ENCODE results near the gene CAMK2G. TPM values are rescaled to one million over a fixed set of nuclear protein-coding genes. Genes with fewer than 3 reads are reported as not detected.

Gene CAMK2G
- total RNA-seq, 3 donors from 2014 or later (not counting 1 experiment from before 2014, with no cell fraction given): 53.6 to 73.8 (median 62.3) TPM

GRCh38 chr10:73814896-73815718, 59.2 kb downstream of the CAMK2G start:
- H3K36me3 ChIP-seq (ENCODE audit: control insufficient read depth, insufficient read depth, low read length): peaks cover 36% of the 10 kb centered on the region
- intact Hi-C loops (cut with micrococcal nuclease): loop anchor here (5.0 kb wide), 1 partner anchor 43 kb away; a partner anchor contains a TSS
- H3K27ac ChIP-seq (ENCODE audit: low read length): no peak overlapping the region
- ATAC-seq: no peak
- no peak for TF ChIP-seq CTCF (IDR thresholded peaks at IDR 0.05)
- no peaks in the 10 kb centered on the region for H3K27me3 ChIP-seq (ENCODE audit: control insufficient read depth, insufficient read depth, low read length)
- 90% methylated on average over 20 of the region's 22 CpGs for WGBS (ENCODE audit: insufficient coverage)
- H3K4me3 ChIP-seq (ENCODE audit: low read length): no peak overlapping the region
- H3K4me1 Mint-ChIP-seq: peaks cover 7 to 12% of the 10 kb centered on the region in 2 donors
- H3K4me3 Mint-ChIP-seq: no peak overlapping the region
- H3K27ac Mint-ChIP-seq: no peak overlapping the region
- H3K36me3 Mint-ChIP-seq: no peaks in the 10 kb centered on the region
- no peaks in the 10 kb centered on the region for H3K9me3 Mint-ChIP-seq
- H3K9me3 ChIP-seq (ENCODE audit: control insufficient read depth, insufficient read depth, low read length): no peaks in the 10 kb centered on the region
- no peaks in the 10 kb centered on the region for H3K27me3 Mint-ChIP-seq (ENCODE audit: low read depth in 2 of 2)
- H3K4me1 ChIP-seq (ENCODE audit: control insufficient read depth, insufficient read depth, low read length): peaks cover 12% of the 10 kb centered on the region
- peak in 1 of 2 donors; percentile 45 for DNase-seq

GRCh38 chr10:73814276-73814895, 60.0 kb downstream of the CAMK2G start:
- TF ChIP-seq CTCF (IDR thresholded peaks at IDR 0.05): no peak
- H3K4me1 Mint-ChIP-seq: peaks cover 10 to 13% of the 10 kb centered on the region in 2 donors
- DNase-seq: no peak
- WGBS (ENCODE audit: insufficient coverage): 91% methylated on average over 13 of the region's 13 CpGs
- ATAC-seq: no peak
- intact Hi-C loops (cut with micrococcal nuclease): loop anchor here (5.0 kb wide), 1 partner anchor 42 kb away; a partner anchor contains a TSS
- H3K27me3 Mint-ChIP-seq (ENCODE audit: low read depth in 2 of 2): no peaks in the 10 kb centered on the region
- H3K9me3 Mint-ChIP-seq: no peaks in the 10 kb centered on the region
- H3K9me3 ChIP-seq (ENCODE audit: control insufficient read depth, insufficient read depth, low read length): no peaks in the 10 kb centered on the region
- no peaks in the 10 kb centered on the region for H3K36me3 Mint-ChIP-seq
- H3K27ac ChIP-seq (ENCODE audit: low read length): no peak overlapping the region
- no peak overlapping the region for H3K27ac Mint-ChIP-seq
- H3K4me3 Mint-ChIP-seq: no peak overlapping the region
- no peak overlapping the region for H3K4me3 ChIP-seq (ENCODE audit: low read length)
- H3K36me3 ChIP-seq (ENCODE audit: control insufficient read depth, insufficient read depth, low read length): peaks cover 33% of the 10 kb centered on the region
- H3K4me1 ChIP-seq (ENCODE audit: control insufficient read depth, insufficient read depth, low read length): peaks cover 17% of the 10 kb centered on the region
- no peaks in the 10 kb centered on the region for H3K27me3 ChIP-seq (ENCODE audit: control insufficient read depth, insufficient read depth, low read length)

- TF ChIP-seq CTCF (IDR thresholded peaks at IDR 0.05): no peak
- DNase-seq: no peak
- H3K27ac Mint-ChIP-seq: peak overlapping the region; percentile 73 to 82
- intact Hi-C loops (cut with micrococcal nuclease): loop anchor here (5.0 kb wide), 1 partner anchor 41 kb away; a partner anchor contains a TSS
- ATAC-seq: no peak
- no peak overlapping the region for H3K4me3 ChIP-seq (ENCODE audit: low read length)
- no peaks in the 10 kb centered on the region for H3K36me3 Mint-ChIP-seq
- no peaks in the 10 kb centered on the region for H3K27me3 Mint-ChIP-seq (ENCODE audit: low read depth in 2 of 2)
- no peak overlapping the region for H3K27ac ChIP-seq (ENCODE audit: low read length)
- H3K9me3 Mint-ChIP-seq: no peaks in the 10 kb centered on the region
- 86% methylated on average over 7 of the region's 7 CpGs for WGBS (ENCODE audit: insufficient coverage)
- peaks cover 20 to 22% of the 10 kb centered on the region in 2 donors for H3K4me1 Mint-ChIP-seq
- peak overlapping the region; percentile 37 for H3K4me3 Mint-ChIP-seq
- no peaks in the 10 kb centered on the region for H3K27me3 ChIP-seq (ENCODE audit: control insufficient read depth, insufficient read depth, low read length)
- H3K4me1 ChIP-seq (ENCODE audit: control insufficient read depth, insufficient read depth, low read length): peaks cover 17% of the 10 kb centered on the region
- H3K9me3 ChIP-seq (ENCODE audit: control insufficient read depth, insufficient read depth, low read length): no peaks in the 10 kb centered on the region
- H3K36me3 ChIP-seq (ENCODE audit: control insufficient read depth, insufficient read depth, low read length): peaks cover 34% of the 10 kb centered on the region
Observed at GRCh38 chr10:73813333-73813732, 61.0 kb downstream of the CAMK2G start.
